Measurements from ENCODE around the gene USP15. TPM values are rescaled to one million over a fixed set of nuclear protein-coding genes. Genes with fewer than 3 reads are reported as not detected.

USP15 gene
- total and polyA plus RNA-seq, 2 of the 4 experiments (the other 2 are of a cell fraction), result 28.5 to 49.6 TPM

DNA sequence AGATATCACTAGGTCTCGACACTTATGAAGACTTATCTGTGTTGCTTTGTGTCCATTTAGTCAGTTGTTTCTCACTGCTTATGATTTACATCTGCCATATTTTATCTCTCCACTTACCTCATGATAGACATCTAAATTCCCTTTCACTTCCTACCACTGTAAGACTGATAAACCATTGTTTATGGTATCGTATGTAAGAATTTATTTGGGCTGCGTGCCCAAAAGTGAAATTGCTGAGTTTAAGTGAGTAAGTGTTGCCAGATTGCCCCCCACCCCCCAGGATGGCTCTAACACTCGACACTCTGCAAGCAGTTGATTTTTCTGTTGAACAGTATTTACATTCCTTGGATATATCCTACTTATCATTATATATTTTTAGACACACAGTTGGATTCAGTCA, 136.5 kb downstream of the USP15 start:
- Histone ChIP-seq H3K79me1 (ENCODE audit: low read depth in 1 of 2, low read length in 2 of 2) (peaks cover 0 to 3% of the 10 kb centered on the region in 2 experiments; a peak in 1 of 4 replicates), H2BK20ac (ENCODE audit: low read depth, low read length) (no peak overlapping the region), H3K23ac (ENCODE audit: low read depth, low read length) (no peak overlapping the region), H2AK9ac (replicated peaks; ENCODE audit: low read depth, low read length, poor library complexity) (no peak overlapping the region), H2BK15ac (ENCODE audit: low read depth, low read length) (no peak overlapping the region), H2AK5ac (ENCODE audit: low read depth, low read length) (no peak overlapping the region), H3K4me1 (ENCODE audit: control insufficient read depth, insufficient read depth, low read length) (no peaks in the 10 kb centered on the region), H3K18ac (ENCODE audit: low read depth, low read length) (no peak overlapping the region), H3K4me2 (ENCODE audit: low read depth, low read length) (no peak overlapping the region), H3K36me3 (ENCODE audit: control insufficient read depth, insufficient read depth, low read length) (peaks cover 16% of the 10 kb centered on the region), H3K4ac (ENCODE audit: low read depth, low read length) (no peak overlapping the region), H4K20me1 (ENCODE audit: insufficient read depth, low read length) (no peaks in the 10 kb centered on the region), H3K4me3 (ENCODE audit: insufficient read depth, low read depth, low read length) (no peak overlapping the region), H3K27me3 (ENCODE audit: control insufficient read depth, insufficient read depth, low read length) (no peaks in the 10 kb centered on the region), H4K91ac (ENCODE audit: insufficient read depth, low read depth, low read length) (no peak overlapping the region), H3K9me1 (ENCODE audit: insufficient read depth, low read length) (peaks cover 3% of the 10 kb centered on the region; the same call in 1 of the 2 replicates), H3K9me3 (ENCODE audit: control insufficient read depth, insufficient read depth, low read length) (no peaks in the 10 kb centered on the region), H3K9ac (ENCODE audit: low read depth, low read length) (no peak overlapping the region), H3K14ac (replicated peaks; ENCODE audit: low read depth, low read length) (no peak overlapping the region; the same call in 1 of the 2 replicates), H2BK5ac (ENCODE audit: low read depth, low read length, poor library complexity, severe bottlenecking) (no peak overlapping the region), H4K5ac (ENCODE audit: low read depth, low read length) (no peak overlapping the region), H3K27ac (ENCODE audit: insufficient read depth, low read length) (no peak overlapping the region), H2AFZ (replicated peaks; ENCODE audit: low read length, poor library complexity) (no peak overlapping the region), H2BK120ac (ENCODE audit: low read depth, low read length) (no peak overlapping the region), H4K8ac (ENCODE audit: low read depth in 2 of 2, low read length in 2 of 2) (no peak overlapping the region), H3K56ac (ENCODE audit: extremely low read depth, insufficient read depth, low read length) (no peak overlapping the region)
- dilution Hi-C loops (cut with HindIII; ENCODE audit: low sequenced_read_pairs, unreplicated experiment), result no loop called here
- ChIA-PET POLR2A (ENCODE audit: unreplicated experiment) (no interaction called here), CTCF (no interaction called here)
- no TSS peak for BruUV-seq (replicated peaks)
- intact Hi-C loops (cut with micrococcal nuclease), result loop anchor here (10.0 kb wide), 1 partner anchor 132 kb away; the partner anchor contains the start of gene USP15
- no CpG with 5 or more reads among the region's 4 CpGs for WGBS, 2 experiments (ENCODE audit: extremely low coverage in 2 of 2, insufficient read length in 1 of 2)
- in situ Hi-C loops (cut with MboI; ENCODE audit: low sequenced_read_pairs), result no loop called here
- ATAC-seq (ENCODE audit: low read depth) (peak; percentile 88), DNase-seq (peak; percentile 74)
- TF ChIP-seq BHLHE40 (IDR thresholded peaks at IDR 0.05; ENCODE audit: low read depth, low read length) (no peak), RCOR1 (IDR thresholded peaks at IDR 0.05; ENCODE audit: insufficient replicate concordance, low read length) (no peak), MAZ (IDR thresholded peaks at IDR 0.05; ENCODE audit: borderline replicate concordance, low read depth, low read length) (no peak), MAFK (IDR thresholded peaks at IDR 0.05; ENCODE audit: low read depth, low read length) (no peak), NFE2L2 (IDR thresholded peaks at IDR 0.05; ENCODE audit: low read depth, low read length) (no peak), CEBPB (IDR thresholded peaks at IDR 0.05; ENCODE audit: low read depth, low read length) (no peak), MXI1 (IDR thresholded peaks at IDR 0.05; ENCODE audit: borderline replicate concordance, low read depth, low read length) (no peak), POLR2A (IDR thresholded peaks at IDR 0.05; ENCODE audit: low read depth, low read length) (no peak), CHD1 (IDR thresholded peaks at IDR 0.05; ENCODE audit: low read depth, low read length) (no peak), RFX5 (IDR thresholded peaks at IDR 0.05; ENCODE audit: low read depth, low read length) (no peak), FOS (IDR thresholded peaks at IDR 0.05; ENCODE audit: low read depth, low read length) (no peak), RAD21 (IDR thresholded peaks at IDR 0.05; ENCODE audit: low read length) (no peak), SMC3 (IDR thresholded peaks at IDR 0.05; ENCODE audit: low read depth, low read length) (no peak)
- TF ChIP-seq, protein P1, sequence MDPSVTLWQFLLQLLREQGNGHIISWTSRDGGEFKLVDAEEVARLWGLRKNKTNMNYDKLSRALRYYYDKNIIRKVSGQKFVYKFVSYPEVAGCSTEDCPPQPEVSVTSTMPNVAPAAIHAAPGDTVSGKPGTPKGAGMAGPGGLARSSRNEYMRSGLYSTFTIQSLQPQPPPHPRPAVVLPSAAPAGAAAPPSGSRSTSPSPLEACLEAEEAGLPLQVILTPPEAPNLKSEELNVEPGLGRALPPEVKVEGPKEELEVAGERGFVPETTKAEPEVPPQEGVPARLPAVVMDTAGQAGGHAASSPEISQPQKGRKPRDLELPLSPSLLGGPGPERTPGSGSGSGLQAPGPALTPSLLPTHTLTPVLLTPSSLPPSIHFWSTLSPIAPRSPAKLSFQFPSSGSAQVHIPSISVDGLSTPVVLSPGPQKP (IDR thresholded peaks at IDR 0.05; ENCODE audit: borderline replicate concordance, low read depth, low read length), result no peak
- TF ChIP-seq, protein P2, sequence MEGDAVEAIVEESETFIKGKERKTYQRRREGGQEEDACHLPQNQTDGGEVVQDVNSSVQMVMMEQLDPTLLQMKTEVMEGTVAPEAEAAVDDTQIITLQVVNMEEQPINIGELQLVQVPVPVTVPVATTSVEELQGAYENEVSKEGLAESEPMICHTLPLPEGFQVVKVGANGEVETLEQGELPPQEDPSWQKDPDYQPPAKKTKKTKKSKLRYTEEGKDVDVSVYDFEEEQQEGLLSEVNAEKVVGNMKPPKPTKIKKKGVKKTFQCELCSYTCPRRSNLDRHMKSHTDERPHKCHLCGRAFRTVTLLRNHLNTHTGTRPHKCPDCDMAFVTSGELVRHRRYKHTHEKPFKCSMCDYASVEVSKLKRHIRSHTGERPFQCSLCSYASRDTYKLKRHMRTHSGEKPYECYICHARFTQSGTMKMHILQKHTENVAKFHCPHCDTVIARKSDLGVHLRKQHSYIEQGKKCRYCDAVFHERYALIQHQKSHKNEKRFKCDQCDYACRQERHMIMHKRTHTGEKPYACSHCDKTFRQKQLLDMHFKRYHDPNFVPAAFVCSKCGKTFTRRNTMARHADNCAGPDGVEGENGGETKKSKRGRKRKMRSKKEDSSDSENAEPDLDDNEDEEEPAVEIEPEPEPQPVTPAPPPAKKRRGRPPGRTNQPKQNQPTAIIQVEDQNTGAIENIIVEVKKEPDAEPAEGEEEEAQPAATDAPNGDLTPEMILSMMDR (conservative IDR thresholded peaks at IDR 0.05; ENCODE audit: low read depth, low read length), result no peak
- TF ChIP-seq, protein P3, sequence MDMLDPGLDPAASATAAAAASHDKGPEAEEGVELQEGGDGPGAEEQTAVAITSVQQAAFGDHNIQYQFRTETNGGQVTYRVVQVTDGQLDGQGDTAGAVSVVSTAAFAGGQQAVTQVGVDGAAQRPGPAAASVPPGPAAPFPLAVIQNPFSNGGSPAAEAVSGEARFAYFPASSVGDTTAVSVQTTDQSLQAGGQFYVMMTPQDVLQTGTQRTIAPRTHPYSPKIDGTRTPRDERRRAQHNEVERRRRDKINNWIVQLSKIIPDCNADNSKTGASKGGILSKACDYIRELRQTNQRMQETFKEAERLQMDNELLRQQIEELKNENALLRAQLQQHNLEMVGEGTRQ (IDR thresholded peaks at IDR 0.05; ENCODE audit: low read depth, low read length), result no peak

Data from IMR-90 (cell line).